GM19328 (cell line): ENCODE results near the gene FAM78B.

Source experiments
- ATAC-seq: cut with Tn5 transposase; IDR thresholded peaks from one replicate; pipeline ENCODE4 v1.9.1; 2021; ENCODE audit warnings: mild to moderate bottlenecking, moderate library complexity; ENCODE audit not compliant: unreplicated experiment

FAM78B gene

GRCh38 chr1:166121010-166121409 lies 45.8 kb downstream of the FAM78B start:
- ATAC-seq = no peak

GRCh38 chr1:166120281-166120680 lies 46.5 kb downstream of the FAM78B start:
- ATAC-seq = no peak

GRCh38 chr1:166119471-166119965 lies 47.3 kb downstream of the FAM78B start:
- no peak for ATAC-seq

GRCh38 chr1:166117776-166118175 lies 49.0 kb downstream of the FAM78B start:
- ATAC-seq = no peak

GRCh38 chr1:166116026-166116425 lies 50.8 kb downstream of the FAM78B start:
- no peak for ATAC-seq

- no peak for ATAC-seq
Observed at GRCh38 chr1:166114419-166114818, 52.4 kb downstream of the FAM78B start.

- no peak for ATAC-seq
Observed at GRCh38 chr1:166113630-166114029, 53.2 kb downstream of the FAM78B start.

- no peak for ATAC-seq
Observed at GRCh38 chr1:166113031-166113430, 53.8 kb downstream of the FAM78B start.

- no peak for ATAC-seq
Observed at GRCh38 chr1:166112425-166112824, 54.4 kb downstream of the FAM78B start.

- ATAC-seq = no peak
Observed at GRCh38 chr1:166111430-166111829, 55.4 kb downstream of the FAM78B start.

- no peak for ATAC-seq
Observed at GRCh38 chr1:166090244-166090643, 76.6 kb downstream of the FAM78B start.

- no peak for ATAC-seq
Observed at GRCh38 chr1:166089804-166090203, 77.0 kb downstream of the FAM78B start.

GRCh38 chr1:166088572-166088955 lies 78.2 kb downstream of the FAM78B start:
- no peak for ATAC-seq

GRCh38 chr1:166087734-166088571 lies 78.8 kb downstream of the FAM78B start:
- no peak for ATAC-seq

- no peak for ATAC-seq
Observed at GRCh38 chr1:166086113-166086883, 80.5 kb downstream of the FAM78B start.

- no peak for ATAC-seq
Observed at GRCh38 chr1:166084613-166085012, 82.2 kb downstream of the FAM78B start.

GRCh38 chr1:166083887-166084286 lies 82.9 kb downstream of the FAM78B start:
- peak; percentile 51 for ATAC-seq

GRCh38 chr1:166082601-166083000 lies 84.2 kb downstream of the FAM78B start:
- no peak for ATAC-seq

GRCh38 chr1:166080967-166081870 lies 85.6 kb downstream of the FAM78B start:
- no peak for ATAC-seq

GRCh38 chr1:166080277-166080966 lies 86.4 kb downstream of the FAM78B start:
- ATAC-seq = no peak
